Breast epithelium (tissue), 4 donors: Measurements from ENCODE around the gene SERPINB7. TPM values are rescaled to one million over a fixed set of nuclear protein-coding genes. Genes with fewer than 3 reads are reported as not detected.

ENCODE experiments used
- DNase-seq, 2 donors: peaks; one replicate each; pipeline ENCODE4 v3.0.0-alpha.2; 2019; ENCODE audit warnings: low spot score in 2 of 2
- H3K27ac ChIP-seq, 2 donors: fragments of 200-600 bp; sonication (generic) in 1 of 2; one replicate each; pipeline ENCODE4 v1.5.1; 2016 to 2019; ENCODE audit warnings: mild to moderate bottlenecking in 1 of 2
- H3K27me3 ChIP-seq, 2 donors: fragments of 200-600 bp; sonication (generic) in 1 of 2; one replicate each; pipeline versions ENCODE4 v1.5.1 to v1.6.0; 2017 to 2019; ENCODE audit warnings: control low read depth in 1 of 2, mild to moderate bottlenecking in 1 of 2
- H3K36me3 ChIP-seq: fragments of 200-600 bp; one replicate; pipeline ENCODE4 v1.5.1; 2019
- H3K4me1 ChIP-seq, 2 donors: fragments of 200-600 bp; sonication (generic); one replicate each; pipeline ENCODE4 v1.5.1; 2016 to 2019; ENCODE audit warnings: control low read depth in 1 of 2
- H3K4me3 ChIP-seq, 3 donors: fragments of 200-600 bp; sonication (generic); 1 replicate in 2 of 3; 2 replicates in 1 of 3; pipeline ENCODE4 v1.5.1; 2016 to 2019; ENCODE audit warnings: mild to moderate bottlenecking in 3 of 3, moderate library complexity in 2 of 3
- H3K9me3 ChIP-seq, 2 donors: fragments of 200-600 bp; sonication (generic) in 1 of 2; one replicate each; pipeline ENCODE4 v1.5.1; 2016 to 2019; ENCODE audit warnings: control low read depth in 1 of 2
- POLR2A ChIP-seq: fragments of 450-650 bp; IDR thresholded peaks from one replicate; pipeline ENCODE4 v1.6.1; 2016; ENCODE audit warnings: antibody characterized with exemption, mild to moderate bottlenecking, moderate library complexity
- POLR2AphosphoS5 ChIP-seq, 3 donors: sonication (generic); formaldehyde crosslinking; IDR thresholded peaks; one replicate each; pipeline ENCODE4 v1.6.1; 2017; ENCODE audit warnings: antibody characterized with exemption in 3 of 3
- intact Hi-C: fragments of 100-400 bp; cut with DNase I; formaldehyde crosslinking; loops from one replicate; pipeline ENCODE4 v1.15.1; 2023; ENCODE audit warnings: low total_unique reads
- total RNA-seq, 3 donors: library from RNA; depleted of rRNA; stranded (reverse); fragments of >200 nt; gene quantifications; one replicate each; pipeline ENCODE4 v1.1.0, GENCODE V29; 2016
- TF ChIP-seq, protein P1 (sequence below), 3 donors: fragments of 450-650 bp; IDR thresholded peaks; one replicate each; pipeline ENCODE4 v1.5.1; 2016 to 2017; ENCODE audit warnings: antibody characterized with exemption in 3 of 3, mild to moderate bottlenecking in 3 of 3, moderate library complexity in 3 of 3

Gene SERPINB7
- total RNA-seq, 3 donors from 2014 or later: not detected

DNA sequence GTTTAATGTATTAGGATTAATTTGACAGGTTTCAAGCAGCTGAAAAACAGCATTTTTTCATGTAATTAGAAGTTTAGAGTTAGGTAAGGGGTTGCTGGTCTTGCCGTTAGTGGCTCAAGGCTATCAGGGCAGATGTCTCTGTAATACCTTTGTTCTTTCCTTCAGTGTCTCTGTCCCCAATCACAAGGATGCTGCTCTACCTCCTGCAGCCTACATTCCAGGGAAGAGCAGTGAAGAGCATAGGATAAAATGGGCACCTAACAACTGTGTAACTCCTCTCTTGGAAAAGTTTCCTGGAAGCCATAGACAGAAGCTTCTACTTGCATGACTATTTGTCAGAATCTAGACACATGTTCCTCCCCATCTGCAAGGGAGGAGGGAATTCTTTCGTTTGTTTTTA lies 9.4 kb upstream of the SERPINB7 start:
- Histone ChIP-seq H3K36me3 (no peaks in the 10 kb centered on the region), H3K27ac (no peak overlapping the region), H3K27me3 (no peaks in the 10 kb centered on the region), H3K4me1 (no peaks in the 10 kb centered on the region), H3K9me3 (peaks cover 0 to under 1% of the 10 kb centered on the region in 2 donors), H3K4me3 (no peak overlapping the region)
- no peak for TF ChIP-seq POLR2A
- TF ChIP-seq, protein P1, sequence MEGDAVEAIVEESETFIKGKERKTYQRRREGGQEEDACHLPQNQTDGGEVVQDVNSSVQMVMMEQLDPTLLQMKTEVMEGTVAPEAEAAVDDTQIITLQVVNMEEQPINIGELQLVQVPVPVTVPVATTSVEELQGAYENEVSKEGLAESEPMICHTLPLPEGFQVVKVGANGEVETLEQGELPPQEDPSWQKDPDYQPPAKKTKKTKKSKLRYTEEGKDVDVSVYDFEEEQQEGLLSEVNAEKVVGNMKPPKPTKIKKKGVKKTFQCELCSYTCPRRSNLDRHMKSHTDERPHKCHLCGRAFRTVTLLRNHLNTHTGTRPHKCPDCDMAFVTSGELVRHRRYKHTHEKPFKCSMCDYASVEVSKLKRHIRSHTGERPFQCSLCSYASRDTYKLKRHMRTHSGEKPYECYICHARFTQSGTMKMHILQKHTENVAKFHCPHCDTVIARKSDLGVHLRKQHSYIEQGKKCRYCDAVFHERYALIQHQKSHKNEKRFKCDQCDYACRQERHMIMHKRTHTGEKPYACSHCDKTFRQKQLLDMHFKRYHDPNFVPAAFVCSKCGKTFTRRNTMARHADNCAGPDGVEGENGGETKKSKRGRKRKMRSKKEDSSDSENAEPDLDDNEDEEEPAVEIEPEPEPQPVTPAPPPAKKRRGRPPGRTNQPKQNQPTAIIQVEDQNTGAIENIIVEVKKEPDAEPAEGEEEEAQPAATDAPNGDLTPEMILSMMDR (IDR thresholded peaks at IDR 0.05): no peak
- TF ChIP-seq POLR2AphosphoS5 (IDR thresholded peaks at IDR 0.05): no peak
- intact Hi-C loops: no loop called here
- no peak for DNase-seq

DNA sequence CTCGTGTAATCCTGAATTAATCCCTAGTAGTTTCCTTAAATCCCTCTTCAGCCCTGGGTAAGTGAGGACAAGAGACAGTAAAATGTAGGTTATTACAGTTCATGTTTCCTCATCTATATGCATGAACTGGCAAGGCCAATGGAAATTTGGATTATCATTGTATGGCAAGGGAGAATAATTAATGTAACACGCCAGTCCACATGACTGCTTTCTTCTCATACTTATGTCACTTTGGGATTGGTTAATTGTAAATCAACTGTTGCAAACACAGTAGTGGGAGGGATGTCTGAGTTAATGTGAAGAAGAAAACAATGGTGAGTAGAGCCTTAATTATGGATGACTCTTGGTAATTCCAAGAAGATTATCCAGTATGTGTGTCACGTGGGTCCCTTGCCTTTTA lies 1.7 kb upstream of the SERPINB7 start:
- Histone ChIP-seq H3K27ac (no peak overlapping the region), H3K4me1 (no peaks in the 10 kb centered on the region), H3K27me3 (no peaks in the 10 kb centered on the region), H3K9me3 (no peaks in the 10 kb centered on the region), H3K36me3 (no peaks in the 10 kb centered on the region), H3K4me3 (no peak overlapping the region)
- intact Hi-C loops: no loop called here
- DNase-seq: no peak
- TF ChIP-seq POLR2AphosphoS5 (IDR thresholded peaks at IDR 0.05) (no peak), POLR2A (no peak)
- TF ChIP-seq, protein P1 (IDR thresholded peaks at IDR 0.05): no peak

DNA sequence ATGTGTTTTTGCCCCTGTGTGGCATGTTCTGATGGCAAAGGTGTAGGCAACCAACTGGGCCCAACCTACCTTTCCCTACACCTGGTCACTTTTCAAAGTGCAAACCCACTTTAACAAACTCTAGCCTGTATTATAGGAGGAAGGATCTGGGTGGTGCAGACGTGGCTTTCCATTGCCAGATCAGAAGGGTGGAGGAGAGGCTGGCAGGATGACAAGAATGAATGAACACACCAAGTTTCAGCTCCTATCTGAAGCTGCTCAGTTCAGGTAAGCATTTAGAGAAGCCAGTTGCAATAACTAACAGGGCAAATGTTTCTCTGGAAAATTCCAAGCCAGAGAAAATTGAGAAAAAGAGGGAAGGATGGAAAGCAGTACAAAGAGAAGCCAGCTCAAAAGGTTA lies 707 bp upstream of the SERPINB7 start:
- H3K9me3 ChIP-seq: no peaks in the 10 kb centered on the region
- intact Hi-C loops: no loop called here
- no peak overlapping the region for H3K4me3 ChIP-seq
- H3K4me1 ChIP-seq: no peaks in the 10 kb centered on the region
- no peak for TF ChIP-seq POLR2AphosphoS5 (IDR thresholded peaks at IDR 0.05)
- TF ChIP-seq, protein P1 (IDR thresholded peaks at IDR 0.05): no peak
- no peak for TF ChIP-seq POLR2A
- no peak overlapping the region for H3K27ac ChIP-seq
- no peaks in the 10 kb centered on the region for H3K27me3 ChIP-seq
- H3K36me3 ChIP-seq: no peaks in the 10 kb centered on the region
- no peak for DNase-seq

DNA sequence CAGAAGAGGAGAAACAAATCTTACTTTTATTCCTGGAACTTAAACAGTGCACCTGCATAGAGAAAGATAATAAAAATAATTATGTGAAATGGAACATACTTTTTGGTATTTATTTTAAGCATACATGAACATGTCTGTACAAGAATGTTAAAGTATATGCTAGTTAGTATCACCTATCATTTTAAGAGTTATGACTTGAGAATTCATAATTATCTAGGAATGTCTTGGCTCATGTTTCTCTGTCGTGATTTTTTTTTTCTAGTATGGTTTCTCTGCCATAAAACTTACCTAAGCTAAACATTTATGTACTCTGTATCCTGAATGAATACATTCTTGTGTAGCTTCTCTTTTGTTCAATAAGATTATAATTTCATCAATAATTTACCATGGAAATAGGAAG lies 4.2 kb downstream of the SERPINB7 start:
- DNase-seq: no peak
- TF ChIP-seq POLR2A (no peak), POLR2AphosphoS5 (IDR thresholded peaks at IDR 0.05) (no peak)
- intact Hi-C loops: no loop called here

DNA sequence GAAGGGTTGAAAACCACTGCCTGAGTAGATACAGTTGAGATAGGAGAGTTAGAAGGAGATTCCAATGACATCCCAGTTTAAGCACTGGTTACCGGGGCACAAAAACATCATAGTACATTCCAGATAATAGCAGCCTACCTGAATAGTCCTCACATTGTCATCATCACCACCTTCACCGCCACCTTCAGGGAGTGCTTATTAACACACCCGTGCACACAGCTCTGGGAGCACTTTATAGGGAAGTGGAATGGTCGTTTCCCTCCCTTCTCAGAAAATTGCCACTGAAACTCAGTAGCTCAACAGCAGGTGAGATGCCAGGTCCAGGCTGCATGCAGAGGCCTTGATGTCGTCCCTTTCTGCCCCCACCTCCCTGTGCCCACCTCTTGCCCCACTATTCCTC lies 8.2 kb downstream of the SERPINB7 start:
- DNase-seq: no peak
- intact Hi-C loops: no loop called here
- H3K27me3 ChIP-seq: no peaks in the 10 kb centered on the region
- no peaks in the 10 kb centered on the region for H3K36me3 ChIP-seq
- no peak overlapping the region for H3K27ac ChIP-seq
- no peaks in the 10 kb centered on the region for H3K4me1 ChIP-seq
- TF ChIP-seq POLR2AphosphoS5 (IDR thresholded peaks at IDR 0.05): no peak
- TF ChIP-seq POLR2A: no peak
- TF ChIP-seq, protein P1 (IDR thresholded peaks at IDR 0.05): no peak
- no peak overlapping the region for H3K4me3 ChIP-seq
- H3K9me3 ChIP-seq: no peaks in the 10 kb centered on the region

More for the DNA sequence above, 4.2 kb downstream of the SERPINB7 start:
- no peak overlapping the region for H3K27ac ChIP-seq
- no peaks in the 10 kb centered on the region for H3K36me3 ChIP-seq
- no peaks in the 10 kb centered on the region for H3K4me1 ChIP-seq
- no peaks in the 10 kb centered on the region for H3K27me3 ChIP-seq
- no peak overlapping the region for H3K4me3 ChIP-seq
- H3K9me3 ChIP-seq: no peaks in the 10 kb centered on the region
